GM12892 (cell line): ENCODE data around the gene PFN4.

Experiments
- POLR2AphosphoS5 ChIP-seq: IDR thresholded peaks from 2 replicates; pipeline ENCODE4 v1.6.1; 2011; ENCODE audit warnings: low read depth, low read length, control low read depth
- TAF1 ChIP-seq: IDR thresholded peaks from 2 replicates; pipeline ENCODE4 v1.6.1; 2011; ENCODE audit warnings: low read depth, mild to moderate bottlenecking, control low read depth, low read length, borderline replicate concordance

DNA sequence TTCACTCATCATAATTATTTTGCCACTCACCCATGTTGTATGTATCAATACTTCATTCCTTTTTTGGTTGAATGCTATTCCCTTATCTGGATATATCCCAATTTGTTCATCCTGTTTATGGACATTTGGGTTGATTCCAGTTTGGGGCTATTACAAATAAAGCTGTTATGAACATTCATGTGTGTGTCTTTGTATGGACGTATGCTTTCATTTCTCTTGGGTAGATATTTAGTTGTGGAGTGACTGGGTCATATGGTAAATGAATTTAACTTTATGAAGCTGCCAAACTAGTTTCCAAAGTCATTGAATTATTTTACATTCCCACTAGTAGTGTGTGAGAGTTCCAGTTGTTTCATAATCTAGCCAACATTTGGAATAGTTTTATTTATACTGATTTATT is 2.8 kb upstream of the PFN4 start:
- no peak for TF ChIP-seq POLR2AphosphoS5
- no peak for TF ChIP-seq TAF1
